HG03571 (cell line): ENCODE data around the gene ZNF385B.
"Not testable (repeated sequence)": the region's sequence is repeated elsewhere in the genome, so short reads cannot be mapped to it uniquely, and the experiment has no call there.

Experiments used
- ATAC-seq: cut with Tn5 transposase; IDR thresholded peaks from one replicate; pipeline ENCODE4 v1.9.1; 2021; ENCODE audit not compliant: unreplicated experiment

ZNF385B gene

DNA sequence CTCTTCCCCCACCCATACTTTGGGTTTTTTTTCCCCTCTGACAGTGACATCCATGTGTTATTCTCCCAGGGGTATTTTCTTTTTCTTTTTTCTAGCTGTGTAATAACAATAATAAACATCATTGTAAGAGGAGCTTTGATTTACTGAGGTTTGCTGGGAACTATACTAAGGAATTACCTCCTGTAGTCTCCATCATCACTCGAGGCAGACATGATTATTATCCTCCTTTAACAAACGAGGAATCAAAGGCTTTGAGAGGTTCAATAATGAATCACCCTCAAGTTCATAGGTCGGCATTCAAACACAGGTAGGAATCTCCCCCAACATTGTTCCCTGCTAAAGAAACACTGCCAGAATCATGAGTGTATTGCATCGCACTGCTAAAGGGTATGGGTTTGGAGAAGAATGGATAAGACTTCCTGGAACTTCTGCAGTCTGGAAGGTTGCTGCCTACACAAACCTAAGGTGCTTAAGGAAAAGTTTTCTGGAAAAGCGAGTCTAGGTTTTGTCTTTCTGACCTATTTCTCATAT lies 336.5 kb downstream of the ZNF385B start:
- no peak for ATAC-seq

DNA sequence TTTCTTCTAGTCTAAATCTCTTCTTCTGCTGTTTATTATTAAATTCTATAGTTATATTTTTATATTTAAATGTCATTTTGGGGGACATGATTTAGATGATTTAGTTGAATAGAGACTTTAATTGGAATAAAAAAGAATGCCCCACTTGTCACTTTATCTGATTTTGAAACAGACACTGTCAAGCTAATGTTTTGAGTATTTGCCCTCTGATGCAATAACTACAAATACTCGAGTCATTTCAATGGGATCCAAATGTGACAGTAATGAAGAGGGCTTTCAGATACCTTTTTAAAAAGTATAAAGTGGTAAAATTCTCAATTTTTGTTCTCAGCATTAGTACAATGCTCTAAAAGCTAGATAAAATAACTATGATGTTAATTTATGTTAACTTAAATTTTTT lies 339.5 kb downstream of the ZNF385B start:
- no peak for ATAC-seq

DNA sequence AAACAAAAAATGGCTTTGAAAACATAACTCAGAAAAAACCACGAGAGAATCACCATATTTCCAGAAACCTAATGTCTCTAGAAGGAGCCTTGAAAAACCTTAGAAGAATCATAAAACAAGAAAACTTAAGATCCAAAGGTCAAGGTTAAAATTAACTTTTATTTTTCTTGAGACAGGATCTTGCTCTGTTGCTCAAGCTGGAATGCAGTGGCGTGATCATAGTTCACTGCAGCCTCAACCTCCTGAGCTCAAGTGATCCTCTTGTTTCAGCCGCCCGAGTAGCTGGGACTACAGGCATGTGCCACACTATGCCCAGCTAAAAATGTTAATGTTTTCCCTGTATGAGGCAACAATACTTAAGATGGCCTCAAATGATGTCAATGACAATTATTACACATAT lies 342.6 kb downstream of the ZNF385B start:
- ATAC-seq = no peak

DNA sequence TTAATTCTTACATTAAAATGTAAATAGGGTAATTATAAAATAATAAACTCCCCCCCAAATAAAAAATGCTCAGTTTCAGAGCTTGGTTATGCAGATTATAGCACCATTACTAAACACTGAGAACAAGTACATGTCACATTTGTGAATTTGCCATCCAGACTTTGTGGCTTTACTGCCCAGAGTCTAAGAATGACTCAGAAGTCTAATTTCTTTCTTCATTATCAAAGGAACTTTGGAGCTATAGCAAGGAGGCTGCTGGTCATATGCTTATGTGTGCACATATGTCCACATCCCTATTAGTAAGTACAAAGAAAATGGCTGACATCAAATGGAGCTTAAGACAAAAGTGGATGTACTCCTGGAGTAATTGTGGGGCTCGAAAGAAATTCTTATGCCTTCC lies 348.2 kb downstream of the ZNF385B start:
- ATAC-seq = no peak

DNA sequence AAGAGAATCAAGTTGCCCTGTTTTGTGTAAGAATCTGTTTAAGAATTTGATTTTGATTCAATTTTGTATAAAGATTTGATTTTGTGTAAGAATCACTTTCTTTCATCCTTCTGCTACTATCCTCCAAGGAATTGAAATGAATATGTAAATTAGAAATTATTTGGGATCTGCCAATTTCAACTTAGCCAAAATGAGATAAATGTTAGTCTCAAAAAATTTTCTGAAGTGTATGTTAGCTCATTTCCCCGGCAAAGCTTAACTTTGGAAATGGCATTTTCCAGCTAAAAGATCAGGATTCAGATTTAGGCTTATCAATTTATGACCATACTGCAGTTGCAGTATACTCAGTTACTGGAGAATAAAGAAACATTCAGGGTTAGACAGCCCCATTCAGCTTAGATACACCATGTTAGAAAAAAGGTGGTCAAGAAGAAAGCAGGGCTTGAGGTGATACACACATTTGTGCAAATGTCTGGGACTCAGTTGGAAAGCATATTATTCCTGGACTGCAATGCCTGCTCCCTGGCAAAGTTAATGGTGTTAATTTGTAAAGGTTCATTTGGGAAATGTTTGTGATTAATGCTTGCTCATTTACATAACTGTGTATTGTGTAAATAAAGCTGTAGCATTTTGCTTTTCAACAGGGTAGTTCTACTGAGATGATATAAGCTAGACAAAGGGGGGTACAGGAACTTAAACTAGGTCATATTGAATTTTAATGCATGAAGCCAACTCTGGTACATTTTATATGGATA lies 349.0 kb downstream of the ZNF385B start:
- no peak for ATAC-seq

DNA sequence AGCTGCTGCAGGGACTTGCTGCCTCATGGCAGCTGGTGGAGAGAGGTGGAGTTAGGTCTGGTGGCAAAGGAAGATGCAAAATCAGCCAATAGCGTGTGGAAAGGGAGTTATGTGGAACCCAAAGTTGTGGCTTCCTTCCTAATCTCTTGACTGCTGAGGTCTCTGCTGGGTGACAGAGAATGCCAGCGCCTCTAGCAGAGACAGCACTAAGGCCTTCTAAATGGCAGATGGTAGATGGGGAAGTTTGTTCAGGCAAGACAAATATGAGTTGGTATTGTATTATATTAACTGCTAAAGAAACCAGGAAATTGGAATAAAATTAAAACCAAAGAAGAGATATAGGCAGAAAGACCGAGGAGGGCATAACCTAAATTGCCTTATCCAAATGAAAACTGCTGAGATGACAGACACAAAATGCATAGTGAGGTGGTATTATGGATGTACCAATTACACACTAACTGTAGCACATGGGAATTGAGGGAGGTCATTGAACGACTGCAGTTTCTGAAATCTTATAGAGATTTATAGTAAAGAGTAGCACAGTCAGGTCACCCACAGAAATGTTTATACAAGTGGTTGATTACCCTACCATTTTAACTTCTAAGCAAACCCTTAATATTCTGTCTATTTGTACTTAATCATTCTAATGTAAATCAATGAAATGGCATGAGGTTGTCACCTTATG lies 350.2 kb downstream of the ZNF385B start:
- no peak for ATAC-seq

GRCh38 chr2:179495315-179495714 lies 366.1 kb downstream of the ZNF385B start:
- no peak for ATAC-seq

GRCh38 chr2:179488563-179488962 lies 372.8 kb downstream of the ZNF385B start:
- no peak for ATAC-seq

GRCh38 chr2:179487010-179487731 lies 374.2 kb downstream of the ZNF385B start:
- ATAC-seq = no peak

GRCh38 chr2:179483131-179483530 lies 378.3 kb downstream of the ZNF385B start:
- ATAC-seq = no peak

DNA sequence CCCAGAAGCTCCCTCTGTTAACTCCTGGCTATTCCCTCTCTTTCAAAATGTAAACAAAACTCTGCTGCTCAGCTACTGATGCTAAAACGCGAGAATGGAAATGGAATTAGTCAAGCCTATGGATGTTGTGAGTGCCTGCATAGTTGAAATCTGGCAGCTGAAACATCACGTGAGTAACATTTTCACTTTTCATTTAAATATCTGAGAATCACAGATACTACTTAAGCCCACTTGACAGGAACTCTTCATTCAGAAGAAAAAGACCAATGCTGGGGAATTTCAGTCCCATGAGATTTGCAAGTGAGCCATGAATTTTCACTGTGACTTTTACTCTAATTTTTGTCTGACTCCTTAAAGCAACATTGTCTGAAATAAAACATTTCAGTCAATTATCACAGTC lies 381.5 kb downstream of the ZNF385B start:
- ATAC-seq = no peak

DNA sequence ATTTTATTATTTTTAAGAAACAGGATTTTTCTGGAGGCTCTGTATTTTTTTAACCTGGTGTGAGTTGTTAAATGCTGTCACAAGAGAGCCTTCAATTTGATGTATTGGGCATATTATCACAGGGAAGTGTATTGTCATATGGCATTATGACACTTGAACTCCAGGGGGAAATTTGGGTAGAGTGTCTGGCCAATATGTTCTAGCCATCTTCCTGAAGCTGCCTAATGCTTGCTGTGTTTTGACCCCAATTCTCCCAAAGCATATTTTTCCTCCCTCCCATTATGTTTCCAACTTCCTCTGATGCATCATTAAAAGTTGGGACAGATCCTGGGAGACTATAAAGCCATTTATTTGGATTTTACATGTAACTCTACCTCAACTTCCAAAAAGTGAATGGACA lies 382.6 kb downstream of the ZNF385B start:
- no peak for ATAC-seq

GRCh38 chr2:179470992-179471391 lies 390.4 kb downstream of the ZNF385B start:
- ATAC-seq = no peak

DNA sequence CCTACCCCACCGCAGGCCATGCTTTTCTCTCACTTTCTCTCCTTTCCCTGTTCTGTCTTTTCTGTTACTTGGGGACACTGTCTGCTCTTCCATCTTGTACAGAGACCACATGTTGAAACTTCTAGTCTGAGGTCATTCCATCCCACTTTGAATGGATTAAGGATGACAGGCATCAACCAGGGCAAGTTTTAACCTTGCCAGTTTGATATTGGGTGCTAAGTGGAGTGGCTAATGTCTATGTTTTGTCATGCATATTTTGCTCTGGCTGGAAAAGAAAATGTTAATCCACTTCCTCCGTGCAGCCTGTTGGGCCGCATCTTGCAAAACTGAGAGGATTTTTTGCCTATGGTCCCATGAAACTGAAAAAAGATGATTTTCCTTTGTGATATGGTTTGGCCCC lies 391.3 kb downstream of the ZNF385B start:
- no peak for ATAC-seq

DNA sequence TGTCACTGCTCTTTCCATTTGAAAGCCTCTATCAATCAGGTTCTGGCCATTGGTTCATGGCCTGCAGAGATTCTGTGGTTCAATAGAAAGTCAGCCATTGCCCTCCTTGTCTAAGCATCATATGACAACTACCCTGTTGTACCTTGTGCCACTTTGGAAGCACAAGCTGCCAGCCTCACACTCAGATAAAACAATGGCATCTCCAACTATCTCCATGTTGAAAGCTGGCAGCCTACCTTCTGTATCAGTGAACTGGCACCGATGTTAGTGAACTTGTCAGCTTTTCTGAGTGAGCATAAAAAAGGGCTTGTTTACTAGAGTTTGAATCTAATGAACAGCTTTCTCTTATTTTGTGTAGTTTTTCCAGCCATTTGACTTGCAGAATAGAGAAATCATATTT lies 393.5 kb downstream of the ZNF385B start:
- ATAC-seq = no peak

DNA sequence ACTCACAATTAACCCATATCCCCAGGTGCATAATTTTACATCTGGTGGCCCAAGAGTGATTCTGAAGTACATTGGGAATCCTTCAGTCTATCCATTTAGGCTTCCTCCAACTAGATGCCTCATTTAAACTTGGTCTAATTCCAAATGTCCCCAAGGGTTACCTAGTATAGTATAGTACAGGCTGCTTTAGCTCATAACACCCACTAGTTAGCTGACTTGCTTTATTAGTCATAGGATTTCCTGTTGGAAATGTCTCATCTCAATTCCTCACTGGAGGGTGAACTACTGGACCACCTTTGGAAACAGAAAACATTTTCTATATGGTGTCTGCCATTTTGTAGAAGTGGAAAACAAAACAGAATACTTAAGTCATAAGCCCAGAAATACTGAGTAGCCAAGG lies 394.3 kb downstream of the ZNF385B start:
- no peak for ATAC-seq

DNA sequence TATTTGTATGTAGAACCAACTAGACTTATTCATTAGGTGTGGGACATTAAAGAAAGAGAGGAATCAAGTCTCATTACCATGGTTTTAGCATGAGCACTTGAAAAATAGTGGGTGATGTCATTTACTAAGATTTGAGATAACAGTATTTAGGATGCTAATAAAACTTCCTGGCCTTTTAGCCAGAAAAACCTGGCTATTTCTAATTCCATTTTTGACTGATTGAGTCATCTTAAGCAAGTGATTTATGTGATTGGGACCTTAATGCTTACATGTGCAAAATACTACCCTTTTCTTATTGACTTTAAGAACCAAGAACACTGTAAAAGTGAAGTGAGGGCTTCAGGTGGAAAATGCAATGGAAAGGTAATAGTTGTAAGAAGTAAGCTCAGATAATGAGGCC lies 400.0 kb downstream of the ZNF385B start:
- no peak for ATAC-seq

GRCh38 chr2:179460181-179460929 lies 401.1 kb downstream of the ZNF385B start:
- ATAC-seq = no peak

DNA sequence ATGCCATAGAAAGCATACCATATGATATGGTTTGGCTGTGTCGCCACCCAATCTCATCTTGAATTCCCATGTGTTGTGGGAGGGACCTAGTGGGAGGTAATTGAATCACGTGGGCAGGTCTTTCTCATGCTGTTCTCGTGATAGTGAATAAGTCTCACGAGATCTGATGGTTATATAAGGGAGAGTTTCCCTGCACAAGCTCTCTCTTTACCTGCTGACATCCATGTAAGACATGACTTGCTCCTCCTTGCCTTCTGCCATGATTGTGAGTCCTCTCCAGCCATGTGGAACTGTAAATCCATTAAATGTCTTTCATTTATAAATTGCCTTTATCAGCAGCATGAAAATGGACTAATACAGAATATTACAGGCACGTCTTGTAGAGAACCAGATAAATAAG lies 403.3 kb downstream of the ZNF385B start:
- ATAC-seq = not testable (repeated sequence)

DNA sequence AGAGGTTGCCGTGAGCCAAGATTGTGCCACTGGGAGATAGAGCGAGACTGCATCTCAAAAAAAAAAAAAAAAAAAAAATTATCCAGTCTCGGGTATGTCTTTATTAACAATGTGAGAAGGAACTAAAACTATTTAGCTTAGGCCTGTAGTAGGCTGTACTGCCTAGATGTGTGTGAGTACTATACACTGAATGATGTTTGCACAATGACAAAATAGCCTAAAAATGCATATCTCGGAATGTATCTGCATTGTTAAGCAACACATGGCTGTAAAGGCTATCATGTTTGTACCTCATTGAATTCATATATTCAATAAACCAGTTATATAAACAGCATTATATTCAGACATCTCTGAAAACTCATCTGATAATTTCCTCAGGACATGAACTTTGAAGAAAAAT lies 405.6 kb downstream of the ZNF385B start:
- no peak for ATAC-seq

DNA sequence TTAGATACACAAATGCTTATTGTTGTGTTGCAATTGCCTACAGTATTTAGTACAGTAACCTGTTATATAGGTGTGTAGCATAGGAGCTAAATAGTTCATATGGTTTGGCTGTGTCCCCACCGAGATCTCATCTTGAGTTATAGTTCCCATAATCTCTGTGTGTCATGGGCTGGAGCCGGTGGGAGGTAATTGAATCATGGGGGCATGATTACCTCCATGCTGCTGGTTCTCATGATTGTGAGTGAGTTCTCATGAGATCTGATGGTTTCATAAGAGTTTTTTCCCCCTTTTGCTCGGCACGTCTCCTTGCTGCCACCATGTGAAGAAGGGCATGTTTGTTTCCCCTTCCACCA lies 406.3 kb downstream of the ZNF385B start:
- no peak for ATAC-seq
